GM10266 (cell line): ENCODE data around the gene BMP3.

Experiments
- DNase-seq: peaks from one replicate; pipeline ENCODE4 v3.0.0; 2012; ENCODE audit errors: extremely low spot score
- TF ChIP-seq, protein P1 (sequence below): IDR thresholded peaks from 2 replicates; pipeline ENCODE4 v1.5.1; 2012; ENCODE audit warnings: mild to moderate bottlenecking, low read depth; ENCODE audit not compliant: control insufficient read depth, insufficient read depth; ENCODE audit errors: missing control alignments

The BMP3 gene, protein sequence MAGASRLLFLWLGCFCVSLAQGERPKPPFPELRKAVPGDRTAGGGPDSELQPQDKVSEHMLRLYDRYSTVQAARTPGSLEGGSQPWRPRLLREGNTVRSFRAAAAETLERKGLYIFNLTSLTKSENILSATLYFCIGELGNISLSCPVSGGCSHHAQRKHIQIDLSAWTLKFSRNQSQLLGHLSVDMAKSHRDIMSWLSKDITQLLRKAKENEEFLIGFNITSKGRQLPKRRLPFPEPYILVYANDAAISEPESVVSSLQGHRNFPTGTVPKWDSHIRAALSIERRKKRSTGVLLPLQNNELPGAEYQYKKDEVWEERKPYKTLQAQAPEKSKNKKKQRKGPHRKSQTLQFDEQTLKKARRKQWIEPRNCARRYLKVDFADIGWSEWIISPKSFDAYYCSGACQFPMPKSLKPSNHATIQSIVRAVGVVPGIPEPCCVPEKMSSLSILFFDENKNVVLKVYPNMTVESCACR

DNA sequence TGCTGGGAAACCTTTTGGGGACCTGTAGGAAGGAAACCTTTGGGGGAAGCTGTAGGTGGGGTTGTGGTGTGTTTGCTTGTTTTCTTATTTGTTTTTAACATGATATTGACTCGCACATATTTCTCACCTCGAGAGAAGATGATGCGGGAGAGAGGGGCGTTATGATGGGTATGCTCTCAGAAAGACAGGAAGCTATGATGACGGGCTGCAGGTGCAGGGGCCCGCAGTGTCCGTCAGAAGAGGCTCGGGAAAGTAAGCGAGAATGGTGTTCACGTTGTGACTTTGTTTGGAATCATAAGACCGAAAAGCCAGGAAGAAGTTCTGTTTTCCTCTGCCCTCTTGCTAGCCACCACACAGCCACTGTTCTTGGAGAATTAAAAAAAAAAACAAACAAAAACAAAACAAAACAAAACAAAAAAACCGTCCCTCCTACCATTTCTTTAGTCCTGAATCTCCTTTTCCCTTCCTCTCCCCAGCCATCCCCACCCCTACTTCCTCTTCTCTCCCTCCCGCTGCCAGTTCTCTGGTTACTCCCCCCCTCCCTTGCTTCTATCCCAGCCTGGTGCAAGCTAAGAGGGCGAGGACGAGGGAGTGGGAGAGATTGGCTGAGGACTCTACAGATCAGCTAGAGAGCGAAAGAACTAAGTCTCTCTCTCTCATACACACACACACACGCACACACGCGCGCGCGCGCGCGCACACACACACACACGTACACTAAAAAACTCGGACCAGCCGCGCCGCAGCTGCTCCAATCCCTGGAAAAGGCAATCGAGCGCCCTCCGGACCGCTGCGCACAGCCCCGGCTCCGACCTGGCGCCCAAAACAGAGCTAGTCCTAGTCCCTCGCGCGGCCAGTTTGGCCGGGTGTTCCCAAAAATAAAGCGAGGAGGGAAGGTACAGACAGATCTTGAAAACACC lies at the start of gene BMP3:
TSS of gene BMP3 (plus strand) at position 648 of the 920 bp plus-strand sequence. CDS start 577 bp downstream, outside the sequence.
- no peak for DNase-seq
- TF ChIP-seq, protein P1, sequence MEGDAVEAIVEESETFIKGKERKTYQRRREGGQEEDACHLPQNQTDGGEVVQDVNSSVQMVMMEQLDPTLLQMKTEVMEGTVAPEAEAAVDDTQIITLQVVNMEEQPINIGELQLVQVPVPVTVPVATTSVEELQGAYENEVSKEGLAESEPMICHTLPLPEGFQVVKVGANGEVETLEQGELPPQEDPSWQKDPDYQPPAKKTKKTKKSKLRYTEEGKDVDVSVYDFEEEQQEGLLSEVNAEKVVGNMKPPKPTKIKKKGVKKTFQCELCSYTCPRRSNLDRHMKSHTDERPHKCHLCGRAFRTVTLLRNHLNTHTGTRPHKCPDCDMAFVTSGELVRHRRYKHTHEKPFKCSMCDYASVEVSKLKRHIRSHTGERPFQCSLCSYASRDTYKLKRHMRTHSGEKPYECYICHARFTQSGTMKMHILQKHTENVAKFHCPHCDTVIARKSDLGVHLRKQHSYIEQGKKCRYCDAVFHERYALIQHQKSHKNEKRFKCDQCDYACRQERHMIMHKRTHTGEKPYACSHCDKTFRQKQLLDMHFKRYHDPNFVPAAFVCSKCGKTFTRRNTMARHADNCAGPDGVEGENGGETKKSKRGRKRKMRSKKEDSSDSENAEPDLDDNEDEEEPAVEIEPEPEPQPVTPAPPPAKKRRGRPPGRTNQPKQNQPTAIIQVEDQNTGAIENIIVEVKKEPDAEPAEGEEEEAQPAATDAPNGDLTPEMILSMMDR = no peak

DNA sequence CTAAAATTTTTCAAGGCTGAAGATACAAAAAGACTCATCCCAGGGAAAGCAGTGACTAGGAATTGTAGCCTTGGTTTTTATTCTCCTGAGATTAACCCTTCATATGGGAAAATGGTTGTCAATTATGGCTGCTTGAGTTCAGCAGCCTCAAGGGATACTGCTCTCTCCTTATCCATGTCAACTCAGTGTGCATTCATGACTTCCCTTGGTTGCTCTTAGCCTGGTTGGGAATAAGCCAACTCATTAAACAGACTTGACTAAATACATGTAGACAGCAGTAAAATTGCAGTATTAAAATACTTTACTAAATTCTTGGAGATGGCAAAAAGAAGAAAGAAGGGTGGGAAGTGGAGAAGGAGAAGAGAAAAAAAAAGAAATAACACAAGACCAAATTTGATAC lies 44.5 kb upstream of the BMP3 start:
- TF ChIP-seq, protein P1 = no peak

DNA sequence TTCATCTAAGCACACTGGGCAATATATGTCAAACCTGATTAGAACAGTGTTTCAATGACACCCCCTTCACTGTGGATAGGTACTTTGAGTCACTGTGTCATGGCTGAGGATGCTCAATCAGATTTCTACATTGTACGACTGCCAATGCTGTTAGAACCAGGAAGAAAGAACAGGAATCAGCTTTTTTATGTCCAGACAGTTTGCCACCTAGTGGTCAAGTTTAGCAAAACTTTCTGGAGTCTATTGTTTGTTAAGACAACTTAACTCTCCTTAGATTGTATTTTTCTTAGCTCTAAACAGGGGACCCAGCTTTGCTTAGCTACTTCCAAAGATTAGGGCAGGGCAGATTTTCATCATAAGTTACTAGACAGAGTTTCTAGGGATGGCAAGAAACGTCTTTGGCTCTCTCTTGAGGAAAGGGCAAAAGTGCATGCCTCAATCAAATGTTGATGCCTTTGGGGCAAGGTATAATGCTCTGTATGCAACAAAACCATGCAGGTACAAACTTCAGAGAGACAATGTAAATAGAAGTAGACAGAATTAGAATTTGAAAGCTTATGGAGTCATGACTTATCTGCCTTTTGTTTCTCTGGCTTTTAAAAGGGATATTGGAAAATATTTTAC lies 40.5 kb upstream of the BMP3 start:
- TF ChIP-seq, protein P1 = peak; percentile 60
- peak; percentile 28 for DNase-seq

More for the DNA sequence above, 44.5 kb upstream of the BMP3 start:
- no peak for DNase-seq

DNA sequence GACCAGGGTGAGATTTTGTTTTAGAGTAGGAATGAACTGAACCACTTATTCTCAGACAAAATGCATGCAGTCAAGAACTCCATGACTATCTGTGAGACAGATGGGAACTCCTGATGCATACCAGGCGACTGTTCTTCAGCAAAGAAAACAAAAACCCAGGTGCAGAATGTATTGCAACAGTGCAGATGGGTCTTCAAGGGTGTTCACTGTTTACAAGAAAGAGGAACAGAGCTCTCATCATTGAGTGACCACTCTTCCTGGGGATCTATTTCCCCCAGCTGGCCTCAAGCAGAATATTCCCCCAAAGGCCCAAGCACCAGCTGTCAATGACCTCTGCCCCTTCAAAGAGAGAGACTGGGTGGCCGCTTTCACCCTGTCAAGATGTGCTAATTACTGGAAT lies 39.7 kb upstream of the BMP3 start:
- DNase-seq = no peak
- TF ChIP-seq, protein P1 = no peak

DNA sequence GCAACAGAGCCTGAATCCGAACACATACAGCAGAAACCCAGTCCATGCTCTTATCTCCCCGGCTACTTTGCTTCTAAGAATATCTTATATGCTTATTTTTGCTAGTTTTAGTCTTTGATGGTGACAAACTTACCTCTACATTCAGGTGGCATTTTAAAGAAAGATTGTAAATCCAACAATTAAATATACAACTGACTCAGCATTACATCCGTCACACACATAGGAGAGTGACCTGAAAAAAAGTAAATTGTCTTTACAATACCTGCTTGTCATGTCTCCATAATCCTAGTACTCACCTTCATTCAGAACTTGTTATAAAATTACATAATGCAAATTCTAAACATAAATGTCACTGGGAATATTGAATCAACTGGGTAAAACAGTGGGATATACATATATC lies 30.6 kb upstream of the BMP3 start:
- TF ChIP-seq, protein P1 = no peak
- DNase-seq = no peak

DNA sequence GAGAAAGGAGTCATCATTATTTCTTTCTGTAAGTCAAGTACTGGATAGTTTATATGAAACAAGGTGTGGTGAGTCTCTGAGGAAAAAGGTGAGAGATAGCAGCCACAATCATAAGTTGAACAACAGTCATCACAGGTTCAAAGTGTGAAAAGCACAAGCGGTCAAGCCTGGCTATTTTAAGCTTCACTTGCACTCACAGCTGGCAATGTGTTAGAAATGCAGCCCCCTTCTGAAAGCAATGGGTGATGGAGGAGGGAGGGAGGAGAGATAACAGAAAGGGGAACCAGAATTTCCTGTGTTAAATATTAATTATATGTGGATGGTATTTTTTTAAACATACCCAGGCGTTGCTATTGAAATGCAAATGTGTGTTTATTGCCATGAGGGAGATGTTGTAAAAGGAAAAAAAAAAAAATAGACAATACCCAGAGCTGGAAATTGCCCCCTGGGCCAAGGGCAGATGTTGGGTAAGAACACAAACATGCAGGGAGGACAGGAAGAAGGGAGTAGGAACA lies 26.9 kb upstream of the BMP3 start:
- TF ChIP-seq, protein P1 = no peak
- DNase-seq = no peak
